Mesodermal cell (in vitro differentiated cells): ENCODE data around the gene TMOD1.
"Not testable (repeated sequence)": the region's sequence is repeated elsewhere in the genome, so short reads cannot be mapped to it uniquely, and the experiment has no call there.

Experiments used
- H3K27ac ChIP-seq: 2 replicates; pipeline ENCODE4 v1.7.0; 2013; ENCODE audit warnings: mild to moderate bottlenecking, low read depth, low read length, moderate library complexity; ENCODE audit not compliant: severe bottlenecking
- H3K36me3 ChIP-seq: 2 replicates; pipeline ENCODE4 v1.7.1; 2013; ENCODE audit warnings: mild to moderate bottlenecking, low read length, moderate library complexity; ENCODE audit not compliant: control insufficient read depth, insufficient read depth
- H3K4me1 ChIP-seq: one replicate; pipeline ENCODE4 v1.7.1; 2013; ENCODE audit warnings: mild to moderate bottlenecking, low read length; ENCODE audit not compliant: insufficient read depth, control insufficient read depth, poor library complexity, severe bottlenecking
- H3K4me3 ChIP-seq: 2 replicates; pipeline ENCODE4 v1.7.0; 2013; ENCODE audit warnings: low read length, control low read depth, mild to moderate bottlenecking; ENCODE audit not compliant: insufficient read depth, poor library complexity, severe bottlenecking; ENCODE audit errors: extremely low read depth
- H3K9me3 ChIP-seq: 2 replicates; pipeline ENCODE4 v1.7.1; 2013; ENCODE audit warnings: mild to moderate bottlenecking, low read length, moderate library complexity; ENCODE audit not compliant: control insufficient read depth
- WGBS, 2 experiments: methylation state at CpG; one replicate each; pipeline ENCODE4 v1.1.5; 2013; ENCODE audit warnings: missing lambda C conversion rate in 2 of 2; ENCODE audit not compliant: insufficient coverage in 2 of 2; 5-methylcytosine and 5-hydroxymethylcytosine counted together

TMOD1 gene

GRCh38 chr9:97567894-97568202 lies 66.4 kb downstream of the TMOD1 start:
- no peaks in the 10 kb centered on the region for H3K4me1 ChIP-seq
- WGBS, 2 experiments = 86 to 87% methylated on average over 4 of the region's 4 CpGs
- H3K9me3 ChIP-seq = no peaks in the 10 kb centered on the region
- H3K4me3 ChIP-seq = no peak overlapping the region
- H3K27ac ChIP-seq = no peak overlapping the region
- H3K36me3 ChIP-seq = no peaks in the 10 kb centered on the region

GRCh38 chr9:97568461-97569275 lies 67.2 kb downstream of the TMOD1 start:
- 91 to 92% methylated on average over 8 to 10 of the region's 11 CpGs for WGBS, 2 experiments
- Histone ChIP-seq H3K4me3 (no peak overlapping the region), H3K27ac (no peak overlapping the region), H3K36me3 (no peaks in the 10 kb centered on the region), H3K9me3 (no peaks in the 10 kb centered on the region), H3K4me1 (no peaks in the 10 kb centered on the region)

- Histone ChIP-seq H3K36me3 (no peaks in the 10 kb centered on the region), H3K4me3 (no peak overlapping the region), H3K9me3 (no peaks in the 10 kb centered on the region), H3K27ac (no peak overlapping the region), H3K4me1 (no peaks in the 10 kb centered on the region)
- 98 to 100% methylated on average over 4 to 5 of the region's 6 CpGs for WGBS, 2 experiments
Measured at GRCh38 chr9:97570899-97571298, 69.4 kb downstream of the TMOD1 start.

- H3K4me3 ChIP-seq = no peak overlapping the region
- no CpG with 5 or more reads among the region's 1 CpG for WGBS, 2 experiments
- no peaks in the 10 kb centered on the region for H3K9me3 ChIP-seq
- no peaks in the 10 kb centered on the region for H3K36me3 ChIP-seq
- H3K27ac ChIP-seq = no peak overlapping the region
- H3K4me1 ChIP-seq = no peaks in the 10 kb centered on the region
Measured at GRCh38 chr9:97571664-97572063, 70.2 kb downstream of the TMOD1 start.

- WGBS, 2 experiments = 86 to 88% methylated on average over 8 to 9 of the region's 9 CpGs
- Histone ChIP-seq H3K4me3 (no peak overlapping the region), H3K4me1 (no peaks in the 10 kb centered on the region), H3K27ac (no peak overlapping the region), H3K36me3 (no peaks in the 10 kb centered on the region), H3K9me3 (no peaks in the 10 kb centered on the region)
Measured at GRCh38 chr9:97572196-97572891, 70.9 kb downstream of the TMOD1 start.

GRCh38 chr9:97572892-97573365 lies 71.5 kb downstream of the TMOD1 start:
- H3K36me3 ChIP-seq = no peaks in the 10 kb centered on the region
- no peaks in the 10 kb centered on the region for H3K9me3 ChIP-seq
- WGBS, 2 experiments = 80 to 83% methylated on average over 2 to 4 of the region's 6 CpGs
- H3K4me1 ChIP-seq = no peaks in the 10 kb centered on the region
- no peak overlapping the region for H3K27ac ChIP-seq
- no peak overlapping the region for H3K4me3 ChIP-seq

GRCh38 chr9:97573482-97574073 lies 72.1 kb downstream of the TMOD1 start:
- Histone ChIP-seq H3K4me1 (no peaks in the 10 kb centered on the region), H3K9me3 (no peaks in the 10 kb centered on the region), H3K4me3 (no peak overlapping the region), H3K27ac (no peak overlapping the region), H3K36me3 (no peaks in the 10 kb centered on the region)
- WGBS, 2 experiments = 94 to 96% methylated on average over 4 of the region's 5 CpGs

DNA sequence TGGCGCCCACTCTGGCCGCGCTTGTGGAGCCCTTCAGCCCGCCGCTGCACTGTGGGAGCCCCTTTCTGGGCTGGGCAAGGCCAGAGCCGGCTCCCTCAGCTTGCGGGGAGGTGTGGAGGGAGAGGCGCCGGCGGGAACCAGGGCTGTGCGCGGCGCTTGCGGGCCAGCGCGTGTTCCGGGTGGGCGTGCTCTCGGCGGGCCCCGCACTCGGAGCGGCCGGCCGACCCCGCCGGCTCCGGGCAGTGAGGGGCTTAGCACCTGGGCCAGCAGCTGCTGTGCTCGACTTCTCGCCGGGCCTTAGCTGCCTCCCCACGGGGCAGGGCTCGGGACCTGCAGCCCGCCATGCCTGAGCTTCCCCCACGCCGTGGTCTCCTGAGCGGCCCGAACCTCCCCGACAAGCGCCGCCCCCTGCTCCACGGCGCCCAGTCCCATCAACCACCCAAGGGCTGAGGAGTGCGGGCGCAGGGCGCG lies 72.7 kb downstream of the TMOD1 start:
- H3K9me3 ChIP-seq, H3K27ac ChIP-seq, H3K36me3 ChIP-seq, H3K4me3 ChIP-seq, H3K4me1 ChIP-seq: not testable (repeated sequence)
- WGBS, 2 experiments = 96 to 97% methylated on average over 16 to 37 of the region's 47 CpGs

DNA sequence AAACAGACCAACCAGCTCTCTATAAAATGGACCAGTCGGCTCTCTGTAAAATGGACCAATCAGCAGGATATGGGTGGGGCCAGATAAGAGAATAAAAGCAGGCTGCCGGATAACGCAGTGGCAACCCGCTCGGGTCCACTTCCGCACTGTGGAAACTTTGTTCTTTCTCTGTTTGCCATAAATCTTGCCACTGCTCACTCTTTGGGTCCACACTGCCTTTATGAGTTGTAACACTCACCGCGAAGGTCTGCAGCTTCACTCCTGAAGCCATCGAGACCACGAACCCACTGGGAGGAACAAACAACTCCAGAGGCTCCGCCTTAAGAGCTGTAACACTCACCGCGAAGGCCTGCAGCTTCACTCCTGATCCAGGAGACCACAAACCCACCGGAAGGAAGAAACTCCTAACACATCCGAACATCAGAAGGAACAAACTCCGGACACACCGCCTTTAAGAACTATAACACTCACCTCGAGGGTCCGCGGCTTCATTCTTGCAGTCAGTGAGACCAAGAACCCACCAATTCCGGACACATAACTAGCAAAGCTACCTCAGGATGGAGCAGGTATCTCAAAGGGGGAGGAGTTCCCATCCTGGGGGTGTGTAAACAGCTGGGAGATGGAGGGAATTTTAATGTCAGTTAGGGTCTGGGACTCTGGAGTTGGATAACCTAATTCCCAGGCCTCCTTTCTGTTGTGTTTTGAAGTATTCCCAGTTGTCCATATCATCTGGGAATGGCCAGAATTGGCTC lies 73.6 kb downstream of the TMOD1 start:
- H3K4me1 ChIP-seq, H3K36me3 ChIP-seq, H3K27ac ChIP-seq, H3K9me3 ChIP-seq, H3K4me3 ChIP-seq: not testable (repeated sequence)
- WGBS, 2 experiments = 82 to 86% methylated on average over 11 to 20 of the region's 21 CpGs

DNA sequence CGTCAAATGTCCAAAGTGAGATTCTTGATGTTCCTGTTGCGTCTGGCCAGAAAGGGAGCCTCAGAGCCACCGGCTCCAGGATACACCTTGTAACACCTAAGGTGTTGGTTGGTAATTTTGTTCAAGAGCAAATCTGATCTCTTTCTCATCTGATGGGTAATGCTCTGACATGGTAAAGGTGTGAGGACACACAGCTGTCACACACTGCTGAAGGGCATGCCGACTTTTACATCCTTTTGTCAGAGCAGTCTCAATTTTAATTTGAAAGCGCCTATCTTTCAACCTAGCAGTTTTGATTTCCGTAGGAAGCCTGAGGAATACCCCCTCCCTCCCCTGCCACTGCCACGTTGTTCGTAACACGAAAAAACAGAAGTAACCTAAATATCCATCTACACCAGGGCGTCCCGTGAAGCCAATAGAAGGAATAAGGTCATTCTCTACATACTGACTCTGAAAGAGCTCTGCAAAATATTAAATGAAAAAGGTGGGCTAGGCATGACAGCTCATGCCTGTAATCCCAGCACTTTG lies 74.3 kb downstream of the TMOD1 start:
- WGBS, 2 experiments = 86 to 89% methylated on average over 6 to 11 of the region's 11 CpGs
- Histone ChIP-seq H3K9me3 (no peaks in the 10 kb centered on the region), H3K27ac (no peak overlapping the region), H3K4me1 (no peaks in the 10 kb centered on the region), H3K36me3 (no peaks in the 10 kb centered on the region), H3K4me3 (no peak overlapping the region)
